NCI-H510A (cell line): Measurements from ENCODE around the gene PIGK.
A peak's percentile ranks its signal among the peaks of the same experiment; 100 is the strongest.

Experiments
- DNase-seq: peaks from one replicate; lab custom pipeline; 2025; lab: John Stamatoyannopoulos, UW

Gene PIGK

GRCh38 chr1:77096496-77097255, 122.6 kb downstream of the PIGK start:
- no peak for DNase-seq

- no peak for DNase-seq
Measured at GRCh38 chr1:77095236-77095635, 124.0 kb downstream of the PIGK start.

GRCh38 chr1:77089756-77090155, 129.5 kb downstream of the PIGK start:
- DNase-seq: no peak

- DNase-seq: no peak
Measured at GRCh38 chr1:77085109-77085508, 134.1 kb downstream of the PIGK start.

- no peak for DNase-seq
Measured at GRCh38 chr1:77084457-77084856, 134.8 kb downstream of the PIGK start.

- no peak for DNase-seq
Measured at GRCh38 chr1:77081834-77082233, 137.4 kb downstream of the PIGK start.

GRCh38 chr1:77076759-77077158, 142.5 kb downstream of the PIGK start:
- DNase-seq: no peak

GRCh38 chr1:77068013-77068412, 151.2 kb downstream of the PIGK start:
- peak; percentile 79 for DNase-seq

GRCh38 chr1:77065693-77066342, 153.4 kb downstream of the PIGK start:
- DNase-seq: no peak

GRCh38 chr1:77064246-77064645, 155.0 kb downstream of the PIGK start:
- DNase-seq: no peak

- DNase-seq: no peak
Measured at GRCh38 chr1:77063118-77063517, 156.1 kb downstream of the PIGK start.

- DNase-seq: no peak
Measured at GRCh38 chr1:77061162-77061561, 158.1 kb downstream of the PIGK start.

GRCh38 chr1:77060000-77060399, 159.2 kb downstream of the PIGK start:
- no peak for DNase-seq

- DNase-seq: no peak
Measured at GRCh38 chr1:77057994-77058585, 161.1 kb downstream of the PIGK start.

GRCh38 chr1:77056525-77056924, 162.7 kb downstream of the PIGK start:
- DNase-seq: no peak

GRCh38 chr1:77051425-77051824, 167.8 kb downstream of the PIGK start:
- DNase-seq: no peak

GRCh38 chr1:77048615-77049005, 170.6 kb downstream of the PIGK start:
- no peak for DNase-seq

GRCh38 chr1:77047978-77048614, 171.1 kb downstream of the PIGK start:
- DNase-seq: no peak

GRCh38 chr1:77047575-77047974, 171.7 kb downstream of the PIGK start:
- no peak for DNase-seq

- DNase-seq: no peak
Measured at GRCh38 chr1:77044133-77044849, 174.9 kb downstream of the PIGK start.

GRCh38 chr1:77040826-77041225, 178.4 kb downstream of the PIGK start:
- DNase-seq: no peak

- no peak for DNase-seq
Measured at GRCh38 chr1:77039739-77040138, 179.5 kb downstream of the PIGK start.
